ENCODE results near the gene NRARP.

DNA sequence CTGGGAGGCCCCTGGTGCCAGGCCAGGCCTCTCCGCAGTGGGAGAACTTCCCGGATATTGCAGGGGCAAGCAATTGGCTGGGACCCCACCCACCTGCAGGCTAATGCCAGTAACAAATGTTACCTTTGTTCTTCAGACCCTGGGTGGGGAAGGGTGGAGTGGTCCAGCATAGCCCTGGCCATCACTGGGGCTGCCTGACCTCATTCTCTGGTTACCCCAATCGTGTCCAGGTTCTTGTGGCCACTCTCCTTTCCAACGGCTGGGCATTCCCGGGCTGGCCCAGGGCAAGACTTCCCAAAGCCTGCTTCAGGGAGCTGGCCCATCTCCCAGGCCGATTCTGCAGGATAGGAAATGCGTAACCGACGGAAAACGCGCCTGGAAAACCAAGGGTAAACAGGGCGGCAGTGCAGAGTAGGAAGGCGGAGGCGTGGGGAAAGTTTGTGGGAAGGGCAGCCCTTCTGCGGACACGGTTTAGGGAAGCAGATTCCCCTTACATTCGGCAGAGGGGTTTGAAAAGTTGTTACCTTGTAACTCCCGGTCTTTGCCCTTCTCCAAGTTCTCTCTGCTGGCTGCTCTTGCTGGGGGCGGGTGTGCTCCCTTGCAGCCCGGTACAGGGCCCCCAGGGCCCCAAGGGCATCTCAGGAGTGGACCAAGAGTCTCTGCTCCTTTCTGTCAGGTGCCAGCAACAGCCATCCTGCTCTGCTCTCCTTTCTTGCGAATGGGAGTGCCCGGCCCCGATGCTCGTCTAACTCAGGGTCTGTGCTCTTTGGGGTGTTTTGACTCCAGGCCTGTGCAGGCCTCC lies 3.5 kb downstream of the NRARP start:
- TF ChIP-seq, protein P1, sequence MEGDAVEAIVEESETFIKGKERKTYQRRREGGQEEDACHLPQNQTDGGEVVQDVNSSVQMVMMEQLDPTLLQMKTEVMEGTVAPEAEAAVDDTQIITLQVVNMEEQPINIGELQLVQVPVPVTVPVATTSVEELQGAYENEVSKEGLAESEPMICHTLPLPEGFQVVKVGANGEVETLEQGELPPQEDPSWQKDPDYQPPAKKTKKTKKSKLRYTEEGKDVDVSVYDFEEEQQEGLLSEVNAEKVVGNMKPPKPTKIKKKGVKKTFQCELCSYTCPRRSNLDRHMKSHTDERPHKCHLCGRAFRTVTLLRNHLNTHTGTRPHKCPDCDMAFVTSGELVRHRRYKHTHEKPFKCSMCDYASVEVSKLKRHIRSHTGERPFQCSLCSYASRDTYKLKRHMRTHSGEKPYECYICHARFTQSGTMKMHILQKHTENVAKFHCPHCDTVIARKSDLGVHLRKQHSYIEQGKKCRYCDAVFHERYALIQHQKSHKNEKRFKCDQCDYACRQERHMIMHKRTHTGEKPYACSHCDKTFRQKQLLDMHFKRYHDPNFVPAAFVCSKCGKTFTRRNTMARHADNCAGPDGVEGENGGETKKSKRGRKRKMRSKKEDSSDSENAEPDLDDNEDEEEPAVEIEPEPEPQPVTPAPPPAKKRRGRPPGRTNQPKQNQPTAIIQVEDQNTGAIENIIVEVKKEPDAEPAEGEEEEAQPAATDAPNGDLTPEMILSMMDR (IDR thresholded peaks at IDR 0.05) = no peak
- no peak for TF ChIP-seq POLR2A (IDR thresholded peaks at IDR 0.05)
